H1 (cell line): ENCODE measurements around the gene KCNRG. TPM values are rescaled to one million over a fixed set of nuclear protein-coding genes. Genes with fewer than 3 reads are reported as not detected.

ENCODE experiments used
- CTCF ChIA-PET: fragments of 300-600 bp; sonication (Branson Sonifier 250); formaldehyde crosslinking; loops from one replicate; lab custom pipeline; 2021; ENCODE audit not compliant: partially characterized antibody; lab: Charles Lee
- POLR2A ChIA-PET: fragments of 300-600 bp; sonication (Branson Sonifier 250); formaldehyde crosslinking; loops from one replicate; lab custom pipeline; 2021; ENCODE audit warnings: inconsistent platforms; ENCODE audit not compliant: partially characterized antibody; lab: Charles Lee
- DNase-seq, 2 experiments: peaks; one replicate each; pipeline versions ENCODE4 v3.0.0 to v3.0.0-alpha.2; 2010 to 2022; ENCODE audit warnings: low spot score in 2 of 2, low read depth in 1 of 2, mixed read lengths in 1 of 2
- FAIRE-seq: peaks from 2 replicates; lab custom pipeline; 2011; peaks lifted over from hg19 to GRCh38; lab: Jason Lieb, UNC
- H2AFZ ChIP-seq: 2 replicates; pipeline ENCODE4 v1.8.1; 2012; ENCODE audit warnings: low read length, inconsistent platforms
- H2AK5ac ChIP-seq: 2 replicates; pipeline ENCODE4 v1.6.1; 2013; ENCODE audit warnings: low read depth, low read length
- H2BK120ac ChIP-seq: replicated peaks from 2 replicates; pipeline ENCODE3; 2013; ENCODE audit warnings: low read depth, low read length, inconsistent platforms
- H2BK12ac ChIP-seq: 2 replicates; pipeline ENCODE4 v1.6.1; 2013; ENCODE audit warnings: low read depth, low read length
- H2BK15ac ChIP-seq: 2 replicates; pipeline ENCODE4 v1.6.1; 2013; ENCODE audit warnings: low read length
- H2BK20ac ChIP-seq: 2 replicates; pipeline ENCODE4 v1.6.1; 2013; ENCODE audit warnings: low read length
- H2BK5ac ChIP-seq: 2 replicates; pipeline ENCODE4 v1.6.1; 2013; ENCODE audit warnings: low read depth, low read length
- H3K14ac ChIP-seq: 2 replicates; pipeline ENCODE4 v1.6.1; 2013; ENCODE audit warnings: inconsistent platforms; ENCODE audit not compliant: insufficient read length
- H3K18ac ChIP-seq: 2 replicates; pipeline ENCODE4 v1.6.1; 2013; ENCODE audit warnings: low read length; ENCODE audit errors: extremely low read depth
- H3K23ac ChIP-seq: 2 replicates; pipeline ENCODE4 v1.6.1; 2013; ENCODE audit warnings: inconsistent platforms; ENCODE audit not compliant: insufficient read length
- H3K23me2 ChIP-seq: 2 replicates; pipeline ENCODE4 v1.6.1; 2013; ENCODE audit warnings: low read depth, low read length
- H3K27ac ChIP-seq: 2 replicates; pipeline ENCODE4 v1.6.1; 2011; ENCODE audit warnings: low read depth, low read length, inconsistent platforms
- H3K27me3 ChIP-seq, 4 experiments: replicated peaks in 1 of 4; 1 replicate in 1 of 4; 2 replicates in 3 of 4; pipeline versions ENCODE4 v1.6.1 to v1.8.1; 2011 to 2013; ENCODE audit warnings: low read length in 3 of 4, mild to moderate bottlenecking in 3 of 4, inconsistent platforms in 2 of 4, mixed read lengths in 2 of 4, moderate library complexity in 1 of 4; ENCODE audit not compliant: control insufficient read depth in 3 of 4, insufficient read depth in 3 of 4; ENCODE audit errors: extremely low read depth in 1 of 4
- H3K36me3 ChIP-seq, 4 experiments: 2 replicates each; pipeline versions ENCODE4 v1.6.1 to v1.8.1; 2011 to 2013; ENCODE audit warnings: mild to moderate bottlenecking in 4 of 4, low read length in 3 of 4, moderate library complexity in 2 of 4, control low read depth in 1 of 4, inconsistent platforms in 1 of 4; ENCODE audit not compliant: insufficient read depth in 4 of 4, control insufficient read depth in 2 of 4
- H3K4ac ChIP-seq: replicated peaks from 2 replicates; pipeline ENCODE3; 2013; ENCODE audit warnings: low read length, low read depth, mixed read lengths, inconsistent platforms; ENCODE audit not compliant: insufficient read length
- H3K4me1 ChIP-seq, 4 experiments: replicated peaks in 1 of 4; 1 replicate in 1 of 4; 2 replicates in 3 of 4; pipeline versions ENCODE4 v1.6.1 to v1.8.1; 2011 to 2013; ENCODE audit warnings: low read length in 3 of 4, inconsistent platforms in 2 of 4, mixed read lengths in 1 of 4; ENCODE audit not compliant: insufficient read depth in 4 of 4, control insufficient read depth in 3 of 4
- H3K4me2 ChIP-seq, 2 experiments: 2 replicates each; pipeline versions ENCODE4 v1.6.1 to v1.8.1; 2011 to 2013; ENCODE audit warnings: low read depth in 2 of 2, low read length in 2 of 2, control low read depth in 1 of 2, inconsistent platforms in 1 of 2, mild to moderate bottlenecking in 1 of 2; ENCODE audit not compliant: insufficient read depth in 1 of 2
- H3K4me3 ChIP-seq, 4 experiments: fragments of 200-600, 300-600 bp in 1 of 4; sonication (generic), shearing (Covaris generic), sonication (Bioruptor Twin) in 1 of 4; 2 replicates each; pipeline versions ENCODE4 v1.5.1 to v1.8.1; 2011 to 2016; ENCODE audit warnings: low read length in 4 of 4, low read depth in 3 of 4, control low read depth in 2 of 4, inconsistent platforms in 2 of 4, mild to moderate bottlenecking in 2 of 4, mixed read lengths in 1 of 4, moderate library complexity in 1 of 4; ENCODE audit not compliant: insufficient read depth in 2 of 4; ENCODE audit errors: extremely low read depth in 1 of 4
- H3K56ac ChIP-seq: replicated peaks from 2 replicates; pipeline ENCODE3; 2013; ENCODE audit warnings: low read depth, mild to moderate bottlenecking, mixed read lengths, low read length, inconsistent platforms; ENCODE audit not compliant: insufficient read length
- H3K79me1 ChIP-seq: 2 replicates; pipeline ENCODE4 v1.6.1; 2013; ENCODE audit warnings: low read depth, low read length, control low read depth
- H3K79me2 ChIP-seq, 2 experiments: 2 replicates each; pipeline versions ENCODE4 v1.6.1 to v1.8.1; 2012 to 2013; ENCODE audit warnings: low read length in 2 of 2, mild to moderate bottlenecking in 2 of 2, inconsistent platforms in 1 of 2; ENCODE audit not compliant: insufficient read depth in 2 of 2, control insufficient read depth in 1 of 2
- H3K9ac ChIP-seq, 4 experiments: replicated peaks in 1 of 4; 1 replicate in 1 of 4; 2 replicates in 3 of 4; pipeline versions ENCODE4 v1.6.1 to v1.8.1; 2011 to 2013; ENCODE audit warnings: low read depth in 3 of 4, low read length in 3 of 4, control low read depth in 2 of 4, mild to moderate bottlenecking in 2 of 4, moderate library complexity in 2 of 4, inconsistent platforms in 1 of 4; ENCODE audit errors: extremely low read depth in 1 of 4
- H3K9me3 ChIP-seq, 2 experiments: 2 replicates each; pipeline versions ENCODE4 v1.6.1 to v1.8.1; 2012 to 2013; ENCODE audit warnings: mild to moderate bottlenecking in 2 of 2, moderate library complexity in 2 of 2, control low read depth in 1 of 2, inconsistent platforms in 1 of 2, low read depth in 1 of 2, low read length in 1 of 2, mixed read lengths in 1 of 2; ENCODE audit not compliant: insufficient read depth in 2 of 2
- H4K20me1 ChIP-seq, 2 experiments: replicated peaks in 1 of 2; 2 replicates each; pipeline versions ENCODE3 to v1.8.1; 2011 to 2013; ENCODE audit warnings: inconsistent platforms in 2 of 2, low read length in 2 of 2, mild to moderate bottlenecking in 1 of 2; ENCODE audit not compliant: insufficient read depth in 2 of 2, control insufficient read depth in 1 of 2
- H4K5ac ChIP-seq: 2 replicates; pipeline ENCODE4 v1.6.1; 2013; ENCODE audit warnings: low read length, low read depth, mixed read lengths, inconsistent platforms; ENCODE audit not compliant: insufficient read length
- H4K8ac ChIP-seq: 2 replicates; pipeline ENCODE4 v1.8.0; 2013; ENCODE audit warnings: mild to moderate bottlenecking, moderate library complexity, low read length, inconsistent platforms; ENCODE audit not compliant: insufficient read depth; ENCODE audit errors: extremely low read depth
- H4K91ac ChIP-seq: replicated peaks from 2 replicates; pipeline ENCODE3; 2013; ENCODE audit warnings: low read length, mixed read lengths, inconsistent platforms; ENCODE audit not compliant: insufficient read length
- CREB1 ChIP-seq: IDR thresholded peaks from 2 replicates; pipeline ENCODE4 v1.6.1; 2012; ENCODE audit warnings: inconsistent platforms
- HDAC6 ChIP-seq: IDR thresholded peaks from one replicate; pipeline ENCODE4 v1.7.1; 2012; ENCODE audit warnings: low read depth, mild to moderate bottlenecking, inconsistent platforms, low read length, moderate library complexity
- KDM5A ChIP-seq: fragments of 200-600 bp; IDR thresholded peaks from 2 replicates; pipeline ENCODE4 v1.7.1; 2012; ENCODE audit warnings: mild to moderate bottlenecking, low read length, inconsistent platforms, mixed read lengths
- WGBS, 2 experiments: shearing (Covaris generic) in 1 of 2; methylation state at CpG; one replicate each; pipeline versions ENCODE4 v1.1.6 to v1.1.7; 2013 to 2015; ENCODE audit warnings: low lambda C conversion rate in 2 of 2, mixed read lengths in 2 of 2, inconsistent platforms in 1 of 2, low coverage in 1 of 2, missing lambda C conversion rate in 1 of 2; ENCODE audit not compliant: insufficient replicate concordance in 2 of 2, insufficient coverage in 1 of 2, insufficient read length in 1 of 2; ENCODE audit errors: extremely low coverage in 1 of 2, missing lambda C conversion rate in 1 of 2; 5-methylcytosine and 5-hydroxymethylcytosine counted together
- polyA plus RNA-seq, 7 experiments: library from polyadenylated mRNA; depleted of rRNA in 3 of 7; stranded (reverse) in 5 of 7; unstranded in 2 of 7; fragments of >200 nt in 5 of 7; fragments of 200-250 nt in 2 of 7; gene quantifications; 1 replicate in 5 of 7; 2 replicates in 1 of 7; 4 replicates in 1 of 7; pipeline versions ENCODE4 v1.2.1 to v1.2.3, GENCODE V29; 2011 to 2013; ENCODE audit warnings: missing spikeins in 2 of 7, mixed read lengths in 2 of 7
- total RNA-seq: library from RNA; stranded (reverse); fragmentation: NEBNext Ultra II Directional; extraction: Animal tissue kit (Norgen Biotek cat#: 25700); gene quantifications from 2 replicates; pipeline ENCODE4 v1.2.1, GENCODE V29; 2021

The KCNRG gene
- total and polyA plus RNA-seq, 2 of the 8 experiments (the other 6 are each of a cell fraction or from before 2014, with no cell fraction given): 0.65 to 1.2 TPM

GRCh38 chr13:50025436-50025835 is 10.2 kb downstream of the KCNRG start:
- Histone ChIP-seq H3K9me3 (no peaks in the 10 kb centered on the region), H3K27ac (no peak overlapping the region), H3K9ac (no peak overlapping the region), H3K18ac (no peak overlapping the region), H3K23ac (no peak overlapping the region), H3K14ac (no peak overlapping the region), H2BK5ac (no peak overlapping the region), H2BK120ac (no peak overlapping the region), H3K23me2 (no peaks in the 10 kb centered on the region), H2BK15ac (no peak overlapping the region), H3K4me2 (no peak overlapping the region), H4K20me1 (no peaks in the 10 kb centered on the region), H2BK20ac (no peak overlapping the region), H3K4me3 (no peak overlapping the region), H3K27me3 (no peaks in the 10 kb centered on the region), H4K5ac (no peak overlapping the region), H4K8ac (no peak overlapping the region), H3K56ac (no peak overlapping the region), H2BK12ac (no peak overlapping the region), H3K79me1 (no peaks in the 10 kb centered on the region), H2AFZ (no peak overlapping the region), H3K4me1 (no peaks in the 10 kb centered on the region), H3K4ac (no peak overlapping the region), H2AK5ac (no peak overlapping the region), H3K36me3 (no peaks in the 10 kb centered on the region), H4K91ac (no peak overlapping the region), H3K79me2 (no peaks in the 10 kb centered on the region)
- WGBS, 2 experiments: 85% methylated on average over 1 of the region's 1 CpG; no CpG with 5 or more reads in 1 of the 2 experiments
- FAIRE-seq (no peak), DNase-seq (no peak)
- POLR2A ChIA-PET: interaction anchor here (1.2 kb wide), 1 partner anchor 27 kb away, joined by 3 read pairs; no protein-coding TSS in a partner anchor
- CTCF ChIA-PET: interaction anchor here (0.6 kb wide), 1 partner anchor 27 kb away, joined by 4 read pairs; no protein-coding TSS in a partner anchor
- TF ChIP-seq KDM5A (no peak), HDAC6 (no peak), CREB1 (no peak)
